HEK293 (cell line): Measurements from ENCODE around the gene SPTLC1.

Experiments
- CTCF ChIA-PET: fragments of 350-600 bp; formaldehyde crosslinking; extraction: SDS; loops from one replicate; lab custom pipeline; 2021; ENCODE audit warnings: antibody characterized with exemption; lab: Yijun Ruan, JAX
- POLR2A ChIA-PET: fragments of 300-600 bp; formaldehyde crosslinking; extraction: SDS; loops from one replicate; lab custom pipeline; 2020; ENCODE audit warnings: antibody characterized with exemption, inconsistent platforms; lab: Yijun Ruan, JAX
- H3K27ac ChIP-seq: fragments of 200-500 bp; sonication (Bioruptor generic); 2 replicates; pipeline ENCODE4 v1.5.1; 2014; ENCODE audit warnings: low read depth, low read length, control low read depth, inconsistent platforms; ENCODE audit errors: extremely low read depth
- H3K36me3 ChIP-seq, 2 experiments: fragments of 200-500 bp in 1 of 2; sonication (Bioruptor generic) in 1 of 2; 1 replicate in 1 of 2; 2 replicates in 1 of 2; pipeline ENCODE4 v1.5.1; 2014 to 2017; ENCODE audit warnings: inconsistent platforms in 2 of 2, low read length in 2 of 2; ENCODE audit not compliant: control insufficient read depth in 2 of 2, insufficient read depth in 1 of 2
- H3K4me1 ChIP-seq: fragments of 200-500 bp; sonication (Bioruptor generic); 2 replicates; pipeline ENCODE4 v1.5.1; 2014; ENCODE audit warnings: mild to moderate bottlenecking, low read length, inconsistent platforms; ENCODE audit not compliant: control insufficient read depth, insufficient read depth
- H3K4me3 ChIP-seq: 2 replicates; pipeline ENCODE4 v1.5.1; 2011; ENCODE audit warnings: low read depth, mild to moderate bottlenecking, control low read depth, low read length, moderate library complexity
- H3K9me3 ChIP-seq: fragments of 200-500 bp; sonication (Bioruptor generic); 2 replicates; pipeline ENCODE4 v1.5.1; 2014; ENCODE audit warnings: low read depth, low read length, inconsistent platforms; ENCODE audit not compliant: control insufficient read depth, insufficient read depth
- EGR2 ChIP-seq: fragments of 450-650 bp; formaldehyde crosslinking; IDR thresholded peaks from 2 replicates; pipeline ENCODE4 v1.5.1; 2016; ENCODE audit warnings: low read depth, missing biosample characterization, missing genetic modification characterization
- GLI2 ChIP-seq: fragments of 450-650 bp; formaldehyde crosslinking; IDR thresholded peaks from 2 replicates; pipeline ENCODE4; 2017; ENCODE audit warnings: missing biosample characterization, missing genetic modification characterization, low read depth, borderline replicate concordance
- GLI4 ChIP-seq: fragments of 450-650 bp; formaldehyde crosslinking; IDR thresholded peaks from 2 replicates; pipeline ENCODE4 v1.5.1; 2016; ENCODE audit warnings: missing biosample characterization, missing genetic modification characterization
- REST ChIP-seq: fragments of 450-650 bp; formaldehyde crosslinking; IDR thresholded peaks from 2 replicates; pipeline ENCODE4 v1.5.1; 2016; ENCODE audit warnings: missing biosample characterization, missing genetic modification characterization
- TRIM28 ChIP-seq: IDR thresholded peaks from 2 replicates; pipeline ENCODE4 v1.6.1; 2011; ENCODE audit warnings: low read length, control low read depth, borderline replicate concordance
- ZBTB1 ChIP-seq: fragments of 450-650 bp; formaldehyde crosslinking; IDR thresholded peaks from 2 replicates; pipeline ENCODE4 v1.5.1; 2016; ENCODE audit warnings: missing biosample characterization, missing genetic modification characterization
- ZBTB11 ChIP-seq: fragments of 450-650 bp; formaldehyde crosslinking; conservative IDR thresholded peaks from 2 replicates; pipeline ENCODE4 v1.5.1; 2016; ENCODE audit warnings: low read depth, missing biosample characterization, missing genetic modification characterization
- ZFP3 ChIP-seq: fragments of 450-650 bp; formaldehyde crosslinking; IDR thresholded peaks from 2 replicates; pipeline ENCODE4 v1.5.1; 2016; ENCODE audit warnings: low read depth, missing biosample characterization, missing genetic modification characterization
- ZNF16 ChIP-seq: fragments of 450-650 bp; formaldehyde crosslinking; IDR thresholded peaks from 2 replicates; pipeline ENCODE4 v1.5.1; 2016; ENCODE audit warnings: low read depth, missing biosample characterization, missing genetic modification characterization
- ZNF266 ChIP-seq: fragments of 450-650 bp; formaldehyde crosslinking; IDR thresholded peaks from 2 replicates; pipeline ENCODE4 v1.5.1; 2016; ENCODE audit warnings: missing biosample characterization, missing genetic modification characterization, low read depth
- ZNF274 ChIP-seq, 2 experiments: fragments of 200-500 bp in 1 of 2; fragments of 450-650 bp in 1 of 2; sonication (Bioruptor generic) in 1 of 2; formaldehyde crosslinking in 1 of 2; IDR thresholded peaks; 2 replicates each; pipeline versions ENCODE4 v1.5.1 to v1.6.1; 2014 to 2016; ENCODE audit warnings: borderline replicate concordance in 1 of 2, inconsistent platforms in 1 of 2, low read length in 1 of 2, missing biosample characterization in 1 of 2, missing genetic modification characterization in 1 of 2
- ZNF280D ChIP-seq: fragments of 450-650 bp; formaldehyde crosslinking; IDR thresholded peaks from 2 replicates; pipeline ENCODE4 v1.5.1; 2016; ENCODE audit warnings: missing biosample characterization, missing genetic modification characterization
- ZNF391 ChIP-seq: fragments of 450-650 bp; formaldehyde crosslinking; IDR thresholded peaks from 2 replicates; pipeline ENCODE4 v1.5.1; 2016; ENCODE audit warnings: low read depth, missing biosample characterization, missing genetic modification characterization, borderline replicate concordance
- ZNF423 ChIP-seq: fragments of 450-650 bp; formaldehyde crosslinking; IDR thresholded peaks from 2 replicates; pipeline ENCODE4 v1.5.1; 2016; ENCODE audit warnings: missing biosample characterization, missing genetic modification characterization
- ZNF544 ChIP-seq: fragments of 450-650 bp; formaldehyde crosslinking; IDR thresholded peaks from 2 replicates; pipeline ENCODE4 v1.5.0; 2017; ENCODE audit warnings: missing biosample characterization, missing genetic modification characterization
- ZNF548 ChIP-seq: fragments of 450-650 bp; formaldehyde crosslinking; IDR thresholded peaks from 2 replicates; pipeline ENCODE4 v1.5.1; 2016; ENCODE audit warnings: missing biosample characterization, missing genetic modification characterization
- ZNF555 ChIP-seq: fragments of 450-650 bp; formaldehyde crosslinking; conservative IDR thresholded peaks from 2 replicates; pipeline ENCODE4 v1.5.1; 2017; ENCODE audit warnings: missing biosample characterization, mild to moderate bottlenecking, missing genetic modification characterization, inconsistent platforms
- ZNF558 ChIP-seq: fragments of 450-650 bp; formaldehyde crosslinking; IDR thresholded peaks from 2 replicates; pipeline ENCODE4 v1.5.1; 2016; ENCODE audit warnings: missing biosample characterization, missing genetic modification characterization
- ZNF768 ChIP-seq: fragments of 450-650 bp; formaldehyde crosslinking; IDR thresholded peaks from 2 replicates; pipeline ENCODE4 v1.5.1; 2018; ENCODE audit warnings: missing biosample characterization, mild to moderate bottlenecking, missing genetic modification characterization
- ZNF776 ChIP-seq: fragments of 450-650 bp; formaldehyde crosslinking; IDR thresholded peaks from 2 replicates; pipeline ENCODE4 v1.5.0; 2017; ENCODE audit warnings: missing biosample characterization, missing genetic modification characterization, borderline replicate concordance
- ZNF843 ChIP-seq: fragments of 450-650 bp; formaldehyde crosslinking; IDR thresholded peaks from 2 replicates; pipeline ENCODE4 v1.5.1; 2016; ENCODE audit warnings: missing biosample characterization, missing genetic modification characterization
- ZSCAN18 ChIP-seq: fragments of 450-650 bp; formaldehyde crosslinking; IDR thresholded peaks from 2 replicates; pipeline ENCODE4 v1.5.1; 2016; ENCODE audit warnings: missing biosample characterization, missing genetic modification characterization

Gene SPTLC1

GRCh38 chr9:92036756-92037155, 78.5 kb downstream of the SPTLC1 start:
- Histone ChIP-seq H3K27ac (no peak overlapping the region), H3K36me3 (peaks cover 0 to 69% of the 10 kb centered on the region in 2 experiments; a peak in 1 of 3 replicates), H3K4me3 (no peak overlapping the region), H3K9me3 (no peaks in the 10 kb centered on the region), H3K4me1 (no peaks in the 10 kb centered on the region)
- CTCF ChIA-PET, result interaction anchor here (0.7 to 1.9 kb wide), 2 partner anchors 79 to 82 kb away, joined by 3 to 9 read pairs; no protein-coding TSS in a partner anchor
- POLR2A ChIA-PET, result no interaction called here
- TF ChIP-seq ZNF776 (no peak), ZNF768 (tag by site-specific recombination) (no peak), ZNF544 (tag by site-specific recombination) (no peak), GLI4 (tag by site-specific recombination) (no peak), ZFP3 (tag by site-specific recombination) (no peak), REST (tag by site-specific recombination) (no peak)
- TF ChIP-seq, all 188 proteins: peak for 0

- no peak overlapping the region for H3K27ac ChIP-seq
- H3K36me3 ChIP-seq, result peaks cover 0 to 68% of the 10 kb centered on the region in 2 experiments; a peak in 1 of 3 replicates
- H3K4me3 ChIP-seq, result no peak overlapping the region
- ChIA-PET CTCF (interaction anchor here (0.7 to 1.9 kb wide), 2 partner anchors 79 to 82 kb away, joined by 3 to 9 read pairs; no protein-coding TSS in a partner anchor), POLR2A (no interaction called here)
- H3K9me3 ChIP-seq, result no peaks in the 10 kb centered on the region
- H3K4me1 ChIP-seq, result no peaks in the 10 kb centered on the region
- TF ChIP-seq ZNF274 (IDR thresholded peaks at IDR 0.05; ENCODE audit: low read length) (no peak), ZNF274 (tag by site-specific recombination; IDR thresholded peaks at IDR 0.05; ENCODE audit: borderline replicate concordance) (no peak), ZNF555 (tag by site-specific recombination) (no peak), ZNF266 (no peak), ZBTB11 (no peak), ZNF16 (tag by site-specific recombination) (no peak), ZNF776 (no peak), ZNF558 (tag by site-specific recombination) (no peak), ZBTB1 (no peak), ZNF391 (tag by site-specific recombination) (no peak), ZNF423 (tag by site-specific recombination) (no peak), ZNF843 (no peak), EGR2 (tag by site-specific recombination) (no peak), TRIM28 (no peak), ZSCAN18 (no peak), ZNF548 (tag by site-specific recombination) (no peak), GLI2 (tag by site-specific recombination) (no peak), ZNF280D (tag by site-specific recombination) (no peak)
These were observed 78.8 kb downstream of the SPTLC1 start for GRCh38 chr9:92036411-92036746.
